Measurements from ENCODE around the gene CRYM. TPM values are rescaled to one million over a fixed set of nuclear protein-coding genes. Genes with fewer than 3 reads are reported as not detected.

Gene CRYM
- total and polyA plus RNA-seq, 4 donors, result 4.0 to 22.2 (median 6.0) TPM

DNA sequence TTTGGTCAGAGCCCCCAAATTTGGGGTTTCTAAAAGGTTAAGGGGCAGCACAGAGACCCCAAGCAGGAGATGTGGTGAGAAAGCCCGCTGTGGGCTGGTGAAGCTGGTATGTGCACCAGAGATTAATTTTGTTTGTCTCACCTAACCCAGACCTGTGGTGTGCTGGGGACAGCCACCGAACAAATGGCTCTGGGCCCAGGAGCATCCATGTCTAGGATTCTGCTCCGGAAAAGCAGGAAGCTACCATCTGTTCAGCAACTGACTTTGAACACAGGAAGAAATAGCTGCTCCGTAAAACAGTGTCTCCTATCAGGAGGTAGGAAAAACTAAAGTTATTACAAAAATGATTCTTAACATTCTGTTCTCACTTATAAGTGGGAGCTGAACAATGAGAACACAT is 64.0 kb downstream of the CRYM start:
- Histone ChIP-seq H3K27me3 (ENCODE audit: control insufficient read depth, insufficient read depth, low read length) (no peaks in the 10 kb centered on the region), H3K4me1 (ENCODE audit: control insufficient read depth, insufficient read depth, low read length) (no peaks in the 10 kb centered on the region), H3K36me3 (ENCODE audit: control insufficient read depth, insufficient read depth, low read length) (no peaks in the 10 kb centered on the region), H3K27ac (ENCODE audit: low read depth, low read length) (no peak overlapping the region), H3K4me3 (ENCODE audit: low read depth, low read length) (no peak overlapping the region), H3K9me3 (ENCODE audit: control insufficient read depth, insufficient read depth, low read length) (no peaks in the 10 kb centered on the region)
- DNase-seq (ENCODE audit: low read depth in 4 of 6, low spot score in 6 of 6), result no peak
- 33% methylated on average over 2 of the region's 4 CpGs for WGBS (ENCODE audit: insufficient coverage)

DNA sequence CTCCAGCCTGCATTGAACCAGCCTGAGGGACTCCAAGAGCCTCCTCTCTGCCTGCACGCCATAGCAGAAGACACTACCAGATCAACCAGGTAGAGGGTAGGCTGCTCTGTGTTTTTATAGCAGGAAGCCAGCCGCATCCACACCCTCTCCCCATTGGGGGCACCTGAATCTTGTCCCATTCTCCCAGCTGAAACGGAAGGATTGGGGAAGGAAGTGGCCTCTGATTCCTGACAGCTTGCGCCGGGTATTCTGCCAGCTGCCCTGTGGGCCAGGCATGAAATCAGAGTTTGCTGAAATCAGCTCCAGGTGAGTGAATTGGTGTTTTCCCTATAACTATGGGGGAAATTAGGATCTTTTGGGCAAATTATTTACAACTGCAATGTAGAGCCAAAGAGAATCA is 66.6 kb downstream of the CRYM start, which contains the start of gene ZP2:
ZP2 (minus strand) TSS at position 89 of the 400 bp plus-strand sequence; CDS start at position 62, 27 bp downstream.
- H3K27ac ChIP-seq (ENCODE audit: low read depth, low read length), result no peak within 1 kb of the TSS
- H3K36me3 ChIP-seq (ENCODE audit: control insufficient read depth, insufficient read depth, low read length), result no peaks in the 10 kb centered on the region
- 67% methylated on average over 3 of the region's 5 CpGs for WGBS (ENCODE audit: insufficient coverage)
- no peaks in the 10 kb centered on the region for H3K9me3 ChIP-seq (ENCODE audit: control insufficient read depth, insufficient read depth, low read length)
- no peaks in the 10 kb centered on the region for H3K27me3 ChIP-seq (ENCODE audit: control insufficient read depth, insufficient read depth, low read length)
- no peak within 1 kb of the TSS for H3K4me3 ChIP-seq (ENCODE audit: low read depth, low read length)
- DNase-seq (ENCODE audit: low read depth in 4 of 6, low spot score in 6 of 6), result no peak
- H3K4me1 ChIP-seq (ENCODE audit: control insufficient read depth, insufficient read depth, low read length), result no peaks in the 10 kb centered on the region

Other genes starting within 250 kb of the CRYM start
- gene DNAH3, start 127.4 kb downstream of the CRYM start, total RNA-seq, result 1 to 10 TPM; 1.6 to 3.2 TPM
- gene DNAH3, start 127.4 kb downstream of the CRYM start, polyA plus RNA-seq (ENCODE audit: insufficient read length in 2 of 2), result 1 to 10 TPM; 1.6 to 2.1 TPM
- gene LDAF1, start 119.6 kb downstream of the CRYM start, total RNA-seq, result 10 to 100 TPM; 21.7 to 33.3 TPM
- gene LDAF1, start 119.6 kb downstream of the CRYM start, polyA plus RNA-seq (ENCODE audit: insufficient read length in 2 of 2), result 10 to 100 TPM; 23.6 to 24.6 TPM
- gene ZP2, start 66.7 kb downstream of the CRYM start, total RNA-seq, result under 1 TPM; 0.17 to 0.20 TPM
- gene ZP2, start 66.7 kb downstream of the CRYM start, polyA plus RNA-seq (ENCODE audit: insufficient read length in 2 of 2), result not detected
- under 1 TPM in 1 of 2 donors, not detected in 1; 0.11 TPM for gene ANKS4B, start 44.6 kb downstream of the CRYM start, total RNA-seq
- gene ANKS4B, start 44.6 kb downstream of the CRYM start, polyA plus RNA-seq (ENCODE audit: insufficient read length in 2 of 2), result under 1 TPM; 0.11 to 0.16 TPM

Measured in spinal cord (tissue), 10 donors.